HAP-1 (cell line): Measurements from ENCODE around the gene ITPRIP.

Experiments
- DNase-seq, 2 experiments: peaks; one replicate each; pipeline ENCODE4 v3.0.0-alpha.2; 2016 to 2020; ENCODE audit warnings: low spot score in 2 of 2
- H3K27me3 ChIP-seq: fragments of 250-450 bp; sonication (Bioruptor Pico); 2 replicates; pipeline ENCODE4 v1.5.1; 2020; ENCODE audit warnings: low read depth, mild to moderate bottlenecking, moderate library complexity
- H3K36me3 ChIP-seq: fragments of 250-450 bp; sonication (Bioruptor Pico); replicated peaks from 2 replicates; pipeline ENCODE4 v1.5.1; 2020; ENCODE audit warnings: mild to moderate bottlenecking
- H3K4me1 ChIP-seq: fragments of 250-450 bp; sonication (Bioruptor Pico); 2 replicates; pipeline ENCODE4 v1.5.1; 2020; ENCODE audit warnings: mild to moderate bottlenecking
- H3K4me3 ChIP-seq: fragments of 250-450 bp; sonication (Bioruptor Pico); 2 replicates; pipeline ENCODE4 v1.5.1; 2020; ENCODE audit warnings: mild to moderate bottlenecking, moderate library complexity
- H3K9me3 ChIP-seq: fragments of 250-450 bp; sonication (Bioruptor Pico); 2 replicates; pipeline ENCODE4 v1.5.1; 2020; ENCODE audit warnings: mild to moderate bottlenecking, moderate library complexity
- in situ Hi-C: fragments of 300-500 bp; cut with MboI; formaldehyde crosslinking; loops from 3 replicates; pipeline ENCODE4 v1.14.3; 2020; ENCODE audit warnings: low sequenced_read_pairs, inconsistent platforms, mixed read lengths

ITPRIP gene

DNA sequence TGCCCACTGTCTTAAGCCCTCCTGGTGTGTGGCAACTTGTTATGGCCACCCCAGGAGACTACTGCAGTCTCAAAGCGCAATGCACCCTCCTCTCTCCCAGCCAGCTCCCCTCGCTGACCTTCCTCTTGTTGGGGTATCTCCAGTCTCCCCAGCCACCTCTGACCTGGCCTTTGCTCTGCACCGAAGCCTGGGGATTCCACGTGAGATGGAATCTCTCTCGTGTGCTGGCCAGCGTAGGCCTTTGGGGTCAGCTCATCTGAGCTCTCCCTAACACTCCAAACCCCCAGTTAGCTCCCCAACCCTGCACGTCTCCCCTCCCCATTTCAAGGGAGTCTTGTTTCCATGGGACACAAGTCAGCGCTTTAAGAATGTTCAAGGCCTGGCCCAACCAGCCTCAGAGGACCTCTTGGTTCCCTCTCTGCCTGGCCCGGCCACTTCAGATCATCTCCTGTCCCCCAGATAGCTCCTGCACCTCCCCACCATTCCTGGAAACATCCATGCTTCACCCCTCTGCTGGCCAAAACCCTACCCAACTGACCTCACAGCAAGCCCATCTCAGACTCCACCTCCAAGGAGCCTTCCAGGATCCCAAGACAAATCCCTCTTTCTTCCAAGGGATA, 11.2 kb downstream of the ITPRIP start:
- in situ Hi-C loops: no loop called here
- no peaks in the 10 kb centered on the region for H3K9me3 ChIP-seq
- DNase-seq: no peak
- no peak overlapping the region for H3K4me3 ChIP-seq
- H3K36me3 ChIP-seq: no peaks in the 10 kb centered on the region
- no peaks in the 10 kb centered on the region for H3K27me3 ChIP-seq
- H3K4me1 ChIP-seq: peaks cover 57% of the 10 kb centered on the region

DNA sequence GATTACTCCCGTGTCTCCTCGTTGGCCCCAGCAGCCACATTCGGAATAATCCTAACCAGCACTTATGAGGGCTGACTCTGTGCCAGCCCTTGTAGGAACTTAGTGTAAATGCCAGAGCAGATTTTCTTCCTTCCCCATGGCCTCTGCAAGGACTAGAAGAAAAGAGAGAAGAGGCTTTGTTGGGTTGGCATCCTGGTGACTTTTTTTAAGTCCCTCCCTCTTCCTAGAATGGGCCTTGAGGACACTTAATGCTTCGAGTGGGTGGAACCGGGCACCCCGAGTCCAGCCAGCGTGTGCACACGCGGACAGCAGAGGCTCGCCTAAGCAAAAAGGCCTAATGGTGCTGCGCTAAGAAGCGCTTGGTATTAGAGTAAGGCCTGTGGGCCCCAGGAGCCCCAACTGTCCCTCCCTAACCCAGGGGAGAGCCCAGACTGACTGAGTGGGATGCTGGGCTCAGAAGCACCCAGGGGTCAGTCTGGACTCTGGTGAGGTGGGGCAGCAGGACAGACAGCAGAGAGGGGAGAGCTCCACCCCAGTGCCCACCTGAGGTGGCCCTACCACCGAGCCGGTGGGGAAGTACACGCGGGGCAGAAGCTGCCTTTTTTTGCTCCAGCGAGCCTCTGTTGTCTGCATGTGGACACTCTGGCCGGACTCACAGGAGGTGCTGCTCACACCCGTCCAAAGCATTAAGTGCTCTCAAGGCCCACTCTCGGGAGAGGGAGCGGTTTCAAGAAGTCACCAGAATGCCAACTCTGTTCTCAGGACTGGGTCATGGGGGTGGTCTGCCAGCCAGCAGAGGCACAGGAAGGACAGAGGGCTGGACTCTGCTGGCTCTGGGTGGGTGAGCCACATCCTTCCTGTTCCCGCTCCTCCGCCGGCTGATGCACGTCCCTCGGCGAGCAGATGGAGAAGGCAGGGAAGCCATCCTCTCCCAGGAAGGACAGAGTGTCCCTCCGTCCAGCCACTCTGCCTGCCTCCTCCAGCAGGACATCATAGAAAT, 12.5 kb downstream of the ITPRIP start:
- Histone ChIP-seq H3K9me3 (no peaks in the 10 kb centered on the region), H3K4me3 (no peak overlapping the region), H3K36me3 (no peaks in the 10 kb centered on the region), H3K4me1 (peaks cover 43% of the 10 kb centered on the region), H3K27me3 (no peaks in the 10 kb centered on the region)
- in situ Hi-C loops: no loop called here
- no peak for DNase-seq

DNA sequence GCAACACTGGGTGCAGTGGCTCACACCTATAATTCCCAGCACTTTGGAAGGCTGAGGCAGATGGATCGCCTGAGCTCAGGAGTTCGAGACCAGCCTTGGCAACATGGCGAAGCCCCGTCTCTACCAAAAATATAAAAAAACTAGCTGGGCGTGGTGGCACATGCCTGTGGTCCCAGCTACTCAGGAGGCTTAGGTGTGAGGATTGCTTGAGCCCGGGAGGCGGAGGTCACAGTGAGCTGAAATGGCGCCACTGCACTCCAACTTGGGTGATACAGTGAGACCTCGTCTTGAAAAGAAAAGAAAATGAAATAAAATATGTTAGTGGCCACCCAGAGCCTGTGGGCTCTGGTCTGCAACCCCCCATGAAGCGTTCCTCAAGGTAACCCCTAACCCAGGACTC, 13.3 kb downstream of the ITPRIP start:
- in situ Hi-C loops: no loop called here
- Histone ChIP-seq H3K27me3 (no peaks in the 10 kb centered on the region), H3K4me1 (peaks cover 35% of the 10 kb centered on the region), H3K36me3 (no peaks in the 10 kb centered on the region), H3K4me3 (no peak overlapping the region), H3K9me3 (no peaks in the 10 kb centered on the region)
- no peak for DNase-seq

DNA sequence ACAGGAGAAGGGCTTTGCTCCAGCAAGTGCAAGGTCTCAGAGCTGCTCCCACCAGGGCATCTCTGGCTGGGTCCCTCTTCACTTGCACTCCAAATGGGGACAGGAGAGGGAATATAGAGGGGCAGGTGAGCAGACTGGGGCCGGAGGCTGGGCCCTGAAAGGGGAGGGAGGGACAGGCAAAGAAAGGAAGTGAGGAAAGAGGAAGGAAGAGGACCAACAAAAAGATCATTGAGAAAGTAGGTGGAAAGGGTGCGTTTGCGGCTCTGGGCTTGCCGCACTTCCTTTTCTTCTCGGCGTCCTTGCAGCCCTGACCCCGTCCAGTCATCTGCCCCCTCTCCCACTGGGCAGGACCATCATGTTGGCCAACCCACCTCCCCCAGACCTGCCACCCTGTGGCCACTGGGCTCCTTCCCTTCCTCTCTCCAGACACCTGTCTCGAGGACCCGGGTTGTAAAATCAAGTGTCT, 14.0 kb downstream of the ITPRIP start:
- Histone ChIP-seq H3K4me1 (peaks cover 28% of the 10 kb centered on the region), H3K27me3 (no peaks in the 10 kb centered on the region), H3K9me3 (no peaks in the 10 kb centered on the region), H3K4me3 (no peak overlapping the region), H3K36me3 (no peaks in the 10 kb centered on the region)
- in situ Hi-C loops: no loop called here
- DNase-seq: no peak

DNA sequence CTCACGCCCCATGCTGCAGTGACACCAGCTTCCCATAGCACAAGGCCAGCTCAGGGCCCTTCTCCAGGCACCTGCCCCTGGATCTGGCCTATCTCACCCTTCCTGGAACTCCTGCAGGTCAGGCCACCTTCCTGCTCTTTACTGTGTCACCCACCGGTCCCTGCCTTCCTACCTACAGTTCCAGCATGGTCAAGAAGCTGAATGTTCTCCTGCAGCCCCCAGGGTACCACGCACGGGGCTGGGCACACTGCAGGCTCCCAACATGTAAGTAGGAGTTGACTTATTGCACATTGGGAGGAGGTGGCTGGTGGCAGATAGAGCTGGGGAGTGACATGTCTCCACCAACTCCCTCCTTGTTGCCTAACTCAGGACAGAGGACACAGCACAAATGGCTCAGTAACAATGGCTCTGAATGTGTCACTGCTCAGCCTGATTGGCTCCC, 14.5 kb downstream of the ITPRIP start:
- no peak for DNase-seq
- H3K4me3 ChIP-seq: no peak overlapping the region
- no peaks in the 10 kb centered on the region for H3K9me3 ChIP-seq
- peaks cover 24% of the 10 kb centered on the region for H3K4me1 ChIP-seq
- in situ Hi-C loops: no loop called here
- H3K36me3 ChIP-seq: no peaks in the 10 kb centered on the region
- no peaks in the 10 kb centered on the region for H3K27me3 ChIP-seq

DNA sequence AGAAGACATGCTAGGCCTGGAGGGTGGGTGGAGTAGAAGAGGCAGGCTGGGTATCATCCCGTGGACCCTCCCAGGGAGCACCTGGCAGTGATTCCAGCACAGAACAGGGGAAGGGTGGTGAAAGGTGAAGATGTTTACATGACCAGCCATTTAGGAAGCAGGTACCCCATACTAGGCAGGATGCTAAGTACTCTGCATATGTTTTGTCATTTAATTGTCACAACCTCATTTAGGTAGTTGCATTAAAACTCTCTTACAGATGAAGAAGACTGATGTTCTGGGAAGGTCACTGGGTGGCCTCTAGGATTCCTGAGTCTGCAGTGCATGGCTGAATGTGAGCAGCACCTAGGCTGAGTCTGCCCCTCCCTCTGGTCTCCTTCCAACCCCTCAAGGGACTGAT, 15.2 kb downstream of the ITPRIP start:
- H3K9me3 ChIP-seq: no peaks in the 10 kb centered on the region
- H3K36me3 ChIP-seq: no peaks in the 10 kb centered on the region
- no peak for DNase-seq
- in situ Hi-C loops: no loop called here
- no peaks in the 10 kb centered on the region for H3K27me3 ChIP-seq
- no peak overlapping the region for H3K4me3 ChIP-seq
- peaks cover 17% of the 10 kb centered on the region for H3K4me1 ChIP-seq

DNA sequence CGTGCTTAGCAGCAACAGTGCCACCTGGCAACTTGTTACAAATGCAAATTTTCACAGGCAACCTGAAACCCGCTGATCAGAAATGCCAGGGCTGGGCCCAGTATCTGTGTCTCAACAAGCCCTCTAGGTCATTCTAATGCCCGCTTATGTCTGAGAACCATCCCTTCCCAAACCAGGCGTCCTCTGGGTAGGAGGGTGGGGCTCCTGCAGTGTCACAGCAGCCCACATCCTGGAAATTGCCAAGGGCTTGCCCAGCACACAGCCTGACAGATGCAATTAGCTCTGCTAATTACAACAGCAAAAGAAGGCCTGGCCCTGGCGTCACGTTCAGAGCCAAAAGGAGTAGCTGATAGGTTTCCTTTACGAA, 15.9 kb downstream of the ITPRIP start:
- peaks cover 12% of the 10 kb centered on the region for H3K4me1 ChIP-seq
- in situ Hi-C loops: no loop called here
- DNase-seq: no peak
- no peaks in the 10 kb centered on the region for H3K9me3 ChIP-seq
- H3K36me3 ChIP-seq: no peaks in the 10 kb centered on the region
- H3K4me3 ChIP-seq: no peak overlapping the region
- H3K27me3 ChIP-seq: no peaks in the 10 kb centered on the region

DNA sequence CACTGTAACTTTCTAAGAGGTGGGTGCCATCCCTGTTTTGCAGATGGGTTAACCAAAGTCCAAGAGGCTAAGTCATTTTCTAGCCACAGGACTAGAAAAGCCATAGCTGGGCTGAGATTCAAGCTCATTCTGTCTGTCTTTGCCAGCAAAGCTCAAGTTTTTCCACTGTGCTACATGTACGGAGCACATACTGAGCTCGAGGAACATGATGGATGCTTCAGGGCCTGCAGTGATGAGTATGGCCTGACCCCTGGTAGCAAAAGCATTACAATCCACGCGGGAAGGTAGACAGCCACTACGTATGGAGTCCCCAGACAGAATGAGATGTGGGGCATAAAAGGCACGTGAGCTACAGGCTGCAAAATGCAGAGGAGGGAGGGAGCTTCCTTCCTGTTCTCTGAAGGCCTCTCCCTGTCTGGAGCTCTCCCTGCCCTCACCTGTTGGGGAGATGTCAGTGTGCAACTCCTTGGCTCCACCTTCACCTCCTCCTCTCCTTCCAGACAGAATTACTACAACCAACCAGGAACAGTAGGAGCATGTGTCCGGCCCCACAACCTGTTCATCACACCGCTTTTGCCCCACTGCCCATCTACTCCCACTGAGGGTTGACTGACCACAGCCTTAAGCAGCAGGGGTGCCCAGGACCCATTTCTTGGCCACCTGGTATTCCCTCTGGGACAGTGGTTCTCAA, 16.4 kb downstream of the ITPRIP start:
- no peak for DNase-seq
- H3K9me3 ChIP-seq: no peaks in the 10 kb centered on the region
- H3K36me3 ChIP-seq: no peaks in the 10 kb centered on the region
- H3K27me3 ChIP-seq: no peaks in the 10 kb centered on the region
- in situ Hi-C loops: no loop called here
- H3K4me3 ChIP-seq: no peak overlapping the region
- peaks cover 14% of the 10 kb centered on the region for H3K4me1 ChIP-seq

DNA sequence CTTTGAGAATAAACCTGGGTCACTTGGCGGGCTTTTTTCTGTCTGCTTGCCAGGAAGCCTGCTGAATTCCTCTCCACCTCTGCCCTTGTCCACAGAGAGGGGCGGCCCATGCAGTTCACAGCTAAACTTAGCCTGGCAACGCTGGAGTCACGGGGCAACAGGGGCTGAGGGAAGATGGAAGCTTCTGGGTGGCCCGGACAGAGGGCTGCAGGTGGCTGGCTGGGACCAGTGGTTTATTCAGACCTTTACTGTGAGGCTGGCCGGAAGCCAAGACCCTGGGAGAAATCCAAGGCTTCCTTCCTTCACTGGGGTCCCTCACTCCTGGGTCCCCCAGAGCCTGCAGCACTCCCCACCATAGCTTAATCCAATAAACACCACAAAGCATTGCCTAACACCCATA, 17.0 kb downstream of the ITPRIP start:
- no peaks in the 10 kb centered on the region for H3K9me3 ChIP-seq
- DNase-seq: no peak
- in situ Hi-C loops: no loop called here
- no peaks in the 10 kb centered on the region for H3K36me3 ChIP-seq
- peaks cover 10% of the 10 kb centered on the region for H3K4me1 ChIP-seq
- H3K4me3 ChIP-seq: no peak overlapping the region
- no peaks in the 10 kb centered on the region for H3K27me3 ChIP-seq

DNA sequence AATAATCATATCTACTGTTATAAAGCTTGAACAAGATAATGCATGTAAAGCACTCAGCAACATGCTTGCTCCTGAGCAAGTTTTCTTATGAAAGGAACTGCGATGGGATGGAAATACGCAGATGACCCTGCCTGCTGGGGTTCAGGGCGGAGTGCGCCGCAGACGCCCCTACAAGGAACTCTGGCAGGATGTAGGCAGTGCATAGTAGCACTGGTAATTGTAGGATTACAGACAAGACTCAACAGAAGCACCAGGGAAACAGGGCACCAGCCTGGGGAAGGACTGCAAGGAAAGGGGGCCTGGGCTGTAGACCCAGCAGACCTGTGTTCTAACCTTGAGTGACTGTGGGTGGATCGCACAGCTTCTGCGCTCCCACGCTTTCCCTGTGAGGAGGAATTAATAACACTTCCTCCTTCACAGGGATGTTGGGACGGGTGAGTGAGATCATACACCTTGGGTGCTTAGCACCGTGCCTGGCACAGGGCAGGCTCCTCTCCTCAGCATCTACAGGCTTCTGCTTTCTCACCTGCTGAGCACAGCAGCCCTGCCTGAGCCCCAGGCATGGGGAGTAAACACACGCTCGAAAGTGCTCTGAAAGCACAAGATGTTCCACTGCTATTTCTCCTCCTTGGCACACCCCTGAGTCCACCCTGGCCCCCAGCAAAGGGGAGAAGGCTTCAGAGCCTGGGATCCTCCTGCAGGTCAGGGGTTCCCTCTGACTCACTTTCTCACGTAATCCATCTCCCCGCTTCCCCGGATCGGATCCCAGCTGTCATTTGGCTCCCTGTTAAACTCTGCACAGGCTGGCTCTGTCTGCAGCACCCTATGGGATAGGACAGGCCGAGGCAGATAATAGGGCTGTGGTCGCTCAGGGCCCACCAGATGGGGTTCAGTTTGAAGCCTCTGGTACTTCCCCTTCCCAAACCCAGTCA, 19.2 kb downstream of the ITPRIP start:
- no peak overlapping the region for H3K4me3 ChIP-seq
- in situ Hi-C loops: no loop called here
- peaks cover 15% of the 10 kb centered on the region for H3K36me3 ChIP-seq
- H3K27me3 ChIP-seq: no peaks in the 10 kb centered on the region
- no peaks in the 10 kb centered on the region for H3K9me3 ChIP-seq
- DNase-seq: no peak
- peaks cover 10% of the 10 kb centered on the region for H3K4me1 ChIP-seq

DNA sequence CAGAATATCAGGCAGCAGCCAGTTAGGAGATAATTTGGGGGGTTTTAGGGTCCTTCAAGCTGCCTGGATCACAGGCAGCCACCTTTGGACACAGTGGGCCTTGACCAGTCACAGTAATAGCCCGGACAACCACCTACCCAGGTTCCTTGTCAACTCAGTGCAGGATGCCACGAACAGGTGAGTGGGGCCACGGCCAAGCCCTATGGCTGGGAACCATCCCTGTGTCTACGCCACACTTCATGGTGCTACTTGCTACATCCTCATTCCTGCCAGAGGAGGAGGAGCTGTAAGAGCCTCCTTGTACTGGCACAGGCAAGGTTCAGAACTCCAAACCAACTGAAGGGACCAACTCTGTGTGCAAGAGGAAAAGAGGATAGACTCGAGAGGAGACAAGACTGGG, 19.9 kb downstream of the ITPRIP start:
- H3K27me3 ChIP-seq: no peaks in the 10 kb centered on the region
- peaks cover 10% of the 10 kb centered on the region for H3K4me1 ChIP-seq
- H3K36me3 ChIP-seq: peaks cover 23% of the 10 kb centered on the region
- DNase-seq: no peak
- H3K9me3 ChIP-seq: no peaks in the 10 kb centered on the region
- H3K4me3 ChIP-seq: no peak overlapping the region
- in situ Hi-C loops: no loop called here

DNA sequence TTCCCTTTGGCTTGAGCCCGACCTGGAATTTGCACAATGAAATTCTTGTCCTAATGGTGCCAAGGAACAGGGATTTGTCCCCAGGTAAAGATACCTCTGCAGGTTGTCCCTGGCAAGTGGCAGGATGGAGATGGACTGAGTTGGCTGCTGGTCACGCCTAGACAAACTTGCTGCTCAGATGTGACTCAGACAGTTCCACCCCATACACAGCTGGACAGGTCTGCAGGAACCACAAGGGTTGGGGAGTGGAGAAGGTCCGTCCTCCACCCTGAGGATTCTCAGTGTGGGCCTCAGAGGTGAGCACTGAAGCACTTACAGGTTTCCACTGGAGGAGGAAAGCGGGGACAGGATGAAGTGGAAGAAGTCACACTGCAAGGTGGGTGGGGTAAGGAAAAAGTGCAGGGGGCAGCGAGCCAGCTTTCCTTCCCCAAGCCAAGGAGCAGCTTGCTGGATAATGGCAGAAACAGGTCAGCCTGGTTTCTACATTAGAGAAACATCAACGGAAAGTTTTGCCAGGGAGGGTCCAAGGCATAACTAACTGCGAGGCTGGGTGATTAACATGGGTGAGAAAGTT, 20.5 kb downstream of the ITPRIP start:
- no peaks in the 10 kb centered on the region for H3K9me3 ChIP-seq
- H3K4me1 ChIP-seq: peaks cover 10% of the 10 kb centered on the region
- in situ Hi-C loops: no loop called here
- H3K4me3 ChIP-seq: no peak overlapping the region
- H3K27me3 ChIP-seq: no peaks in the 10 kb centered on the region
- peaks cover 24% of the 10 kb centered on the region for H3K36me3 ChIP-seq
- DNase-seq: no peak

DNA sequence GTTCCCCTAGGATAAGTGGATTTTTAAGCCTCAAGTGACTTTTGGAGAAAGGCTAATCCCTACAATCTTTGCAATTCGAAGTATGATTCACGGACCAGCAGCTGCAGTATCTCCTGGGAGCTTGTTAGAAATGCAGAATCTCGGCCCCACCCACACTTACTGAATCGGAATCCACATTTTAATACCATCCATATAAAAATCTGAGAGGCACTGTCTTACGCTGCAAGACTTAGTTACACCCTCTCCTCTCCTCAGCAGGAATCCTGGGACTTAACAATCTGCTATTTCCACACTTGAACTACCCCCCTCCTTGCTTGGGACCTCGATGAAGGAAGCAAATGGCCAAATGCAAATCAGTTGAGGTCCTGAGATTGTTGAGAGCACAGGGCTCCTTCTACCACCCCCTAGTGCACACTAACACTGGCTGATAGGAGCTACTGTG, 21.0 kb downstream of the ITPRIP start:
- no peaks in the 10 kb centered on the region for H3K9me3 ChIP-seq
- peak; percentile 54 to 57 for DNase-seq
- H3K36me3 ChIP-seq: peaks cover 24% of the 10 kb centered on the region
- no peaks in the 10 kb centered on the region for H3K27me3 ChIP-seq
- no peak overlapping the region for H3K4me3 ChIP-seq
- peaks cover 10% of the 10 kb centered on the region for H3K4me1 ChIP-seq
- in situ Hi-C loops: no loop called here
